ENCODE data around the gene JPT1. TPM values are rescaled to one million over a fixed set of nuclear protein-coding genes. Genes with fewer than 3 reads are reported as not detected.

Gene JPT1
- total RNA-seq, 1 donor from 2014 or later = 236 TPM

- Histone ChIP-seq H3K9ac (no peak overlapping the region), H3K4me3 (no peak overlapping the region), H3K36me3 (no peaks in the 10 kb centered on the region), H4K20me1 (ENCODE audit: low read depth) (no peaks in the 10 kb centered on the region), H3F3A (ENCODE audit: low read depth) (peaks cover 20% of the 10 kb centered on the region), H3K79me2 (ENCODE audit: low read depth) (peaks cover 1% of the 10 kb centered on the region), H3K4me1 (no peaks in the 10 kb centered on the region), H2AFZ (replicated peaks) (no peak overlapping the region), H3K4me2 (no peak overlapping the region), H3K27me3 (peaks cover 9% of the 10 kb centered on the region), H3K9me3 (ENCODE audit: low read depth) (no peaks in the 10 kb centered on the region), H3K27ac (no peak overlapping the region)
- H3K36me3 Mint-ChIP-seq = no peaks in the 10 kb centered on the region
- peaks cover 5% of the 10 kb centered on the region for H3K27me3 Mint-ChIP-seq (ENCODE audit: insufficient read depth, low read depth)
- H3K27ac Mint-ChIP-seq = no peak overlapping the region
- no peak overlapping the region for H3K4me3 Mint-ChIP-seq
- H3K9me3 Mint-ChIP-seq = no peaks in the 10 kb centered on the region
- no peak for TF ChIP-seq EZH2 (IDR thresholded peaks at IDR 0.05)
- peak; percentile 63 for TF ChIP-seq CTCF (IDR thresholded peaks at IDR 0.05)
- no peak for TF ChIP-seq EZH2phosphoT487 (IDR thresholded peaks at IDR 0.05)
- DNase-seq (ENCODE audit: low spot score) = peak; percentile 72
- peaks cover 11% of the 10 kb centered on the region for H3K4me1 Mint-ChIP-seq
Observed at GRCh38 chr17:75105126-75106080, 48.9 kb downstream of the JPT1 start.

DNA sequence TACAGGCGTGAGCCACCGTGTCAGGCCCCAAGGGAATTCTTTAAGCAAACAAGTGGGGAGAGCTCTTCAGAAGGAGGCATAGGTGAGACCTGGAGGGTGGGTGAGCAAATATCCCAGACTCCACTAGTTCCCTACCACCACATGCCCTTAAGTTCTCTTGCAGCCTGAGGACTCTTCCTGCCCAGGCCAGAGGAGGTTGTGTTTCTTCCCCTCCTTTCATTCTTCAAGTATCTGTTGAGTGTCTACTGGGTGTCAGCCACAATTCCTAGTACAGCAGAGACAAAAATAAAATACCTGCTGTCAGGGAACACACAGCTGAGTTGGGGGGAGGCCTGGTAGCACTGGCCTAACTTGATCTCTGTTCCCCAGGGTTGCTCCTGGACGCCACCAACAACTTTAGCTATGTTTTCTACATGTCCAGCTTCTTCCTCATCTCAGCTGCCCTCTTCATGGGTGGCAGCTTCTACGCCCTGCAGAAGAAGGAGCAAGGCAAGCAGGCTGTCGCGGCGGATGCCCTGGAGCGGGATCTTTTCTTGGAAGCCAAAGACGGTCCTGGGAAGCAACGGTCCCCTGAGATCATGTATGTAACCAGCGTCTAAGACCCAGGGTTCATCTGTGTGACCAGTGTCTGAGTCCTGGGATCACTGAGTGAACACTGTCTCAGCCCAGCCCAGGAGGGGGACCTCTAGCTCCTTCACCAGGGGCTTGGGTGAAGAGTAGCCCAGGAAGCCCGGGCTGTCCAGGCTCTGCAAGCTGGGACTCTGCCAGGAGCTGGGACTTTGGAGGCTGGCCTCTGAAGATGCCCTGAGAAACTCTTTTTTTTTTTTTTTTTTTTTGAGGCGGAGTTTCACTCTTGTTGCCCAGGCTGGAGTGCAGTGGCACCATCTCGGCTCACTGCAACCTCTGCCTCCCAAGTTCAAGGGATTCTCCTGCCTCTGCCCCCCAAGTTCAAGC, 50.4 kb downstream of the JPT1 start:
- Histone ChIP-seq H3K27me3 (peaks cover 6% of the 10 kb centered on the region), H3K4me3 (no peak overlapping the region), H3K4me1 (no peaks in the 10 kb centered on the region), H3K36me3 (no peaks in the 10 kb centered on the region), H3K27ac (no peak overlapping the region), H3K9ac (no peak overlapping the region), H2AFZ (replicated peaks) (no peak overlapping the region), H3K9me3 (ENCODE audit: low read depth) (no peaks in the 10 kb centered on the region), H3F3A (ENCODE audit: low read depth) (peaks cover 13% of the 10 kb centered on the region), H3K4me2 (no peak overlapping the region), H3K79me2 (ENCODE audit: low read depth) (no peaks in the 10 kb centered on the region), H4K20me1 (ENCODE audit: low read depth) (no peaks in the 10 kb centered on the region)
- Mint-ChIP-seq H3K9me3 (no peaks in the 10 kb centered on the region), H3K36me3 (no peaks in the 10 kb centered on the region), H3K27me3 (ENCODE audit: insufficient read depth, low read depth) (peaks cover 6% of the 10 kb centered on the region), H3K4me1 (peaks cover 8% of the 10 kb centered on the region), H3K27ac (no peak overlapping the region), H3K4me3 (no peak overlapping the region)
- no peak for TF ChIP-seq CTCF (IDR thresholded peaks at IDR 0.05)
- no peak for TF ChIP-seq EZH2 (IDR thresholded peaks at IDR 0.05)
- TF ChIP-seq EZH2phosphoT487 (IDR thresholded peaks at IDR 0.05) = no peak
- DNase-seq (ENCODE audit: low spot score) = no peak

- H3K4me2 ChIP-seq = no peak overlapping the region
- H2AFZ ChIP-seq (replicated peaks) = no peak overlapping the region
- no peaks in the 10 kb centered on the region for H3K9me3 Mint-ChIP-seq
- no peak overlapping the region for H3K4me3 ChIP-seq
- H3K4me1 ChIP-seq = no peaks in the 10 kb centered on the region
- peaks cover 6% of the 10 kb centered on the region for H3K27me3 Mint-ChIP-seq (ENCODE audit: insufficient read depth, low read depth)
- no peaks in the 10 kb centered on the region for H3K36me3 Mint-ChIP-seq
- H3K79me2 ChIP-seq (ENCODE audit: low read depth) = no peaks in the 10 kb centered on the region
- no peak overlapping the region for H3K27ac Mint-ChIP-seq
- no peak for DNase-seq (ENCODE audit: low spot score)
- no peak overlapping the region for H3K27ac ChIP-seq
- no peak overlapping the region for H3K4me3 Mint-ChIP-seq
- H3K9me3 ChIP-seq (ENCODE audit: low read depth) = no peaks in the 10 kb centered on the region
- no peaks in the 10 kb centered on the region for H3K27me3 ChIP-seq
- peaks cover 4% of the 10 kb centered on the region for H3F3A ChIP-seq (ENCODE audit: low read depth)
- peaks cover 5% of the 10 kb centered on the region for H3K4me1 Mint-ChIP-seq
- H4K20me1 ChIP-seq (ENCODE audit: low read depth) = no peaks in the 10 kb centered on the region
- H3K36me3 ChIP-seq = no peaks in the 10 kb centered on the region
- no peak for TF ChIP-seq EZH2phosphoT487 (IDR thresholded peaks at IDR 0.05)
- no peak for TF ChIP-seq CTCF (IDR thresholded peaks at IDR 0.05)
- no peak for TF ChIP-seq EZH2 (IDR thresholded peaks at IDR 0.05)
- no peak overlapping the region for H3K9ac ChIP-seq
Observed at GRCh38 chr17:75102385-75102821, 51.9 kb downstream of the JPT1 start.
